GM12891 (cell line): Measurements from ENCODE around the gene TRIM8.

Source experiments
- DNase-seq: peaks from one replicate; pipeline ENCODE4 v3.0.0; 2011; ENCODE audit warnings: low spot score; ENCODE audit not compliant: insufficient read length
- FAIRE-seq: peaks from 2 replicates; lab custom pipeline; 2011; peaks lifted over from hg19 to GRCh38; lab: Jason Lieb, UNC
- PAX5 ChIP-seq: IDR thresholded peaks from 2 replicates; pipeline ENCODE4 v1.6.1; 2011; ENCODE audit warnings: low read length, moderate library complexity, mild to moderate bottlenecking; ENCODE audit not compliant: insufficient read depth, severe bottlenecking
- POLR2A ChIP-seq: IDR thresholded peaks from 2 replicates; pipeline ENCODE4 v1.6.1; 2011; ENCODE audit warnings: low read depth, low read length, control low read depth
- POLR2AphosphoS5 ChIP-seq: IDR thresholded peaks from 2 replicates; pipeline ENCODE4 v1.6.1; 2011; ENCODE audit warnings: low read depth, low read length, control low read depth
- POU2F2 ChIP-seq: IDR thresholded peaks from 2 replicates; pipeline ENCODE4 v1.6.1; 2011; ENCODE audit warnings: low read depth, mild to moderate bottlenecking, control low read depth, low read length, moderate library complexity
- SPI1 ChIP-seq: IDR thresholded peaks from 2 replicates; pipeline ENCODE4 v1.6.1; 2011; ENCODE audit warnings: low read depth, low read length, control low read depth
- TAF1 ChIP-seq: IDR thresholded peaks from 2 replicates; pipeline ENCODE4 v1.6.1; 2011; ENCODE audit warnings: low read depth, low read length, control low read depth

TRIM8 gene

DNA sequence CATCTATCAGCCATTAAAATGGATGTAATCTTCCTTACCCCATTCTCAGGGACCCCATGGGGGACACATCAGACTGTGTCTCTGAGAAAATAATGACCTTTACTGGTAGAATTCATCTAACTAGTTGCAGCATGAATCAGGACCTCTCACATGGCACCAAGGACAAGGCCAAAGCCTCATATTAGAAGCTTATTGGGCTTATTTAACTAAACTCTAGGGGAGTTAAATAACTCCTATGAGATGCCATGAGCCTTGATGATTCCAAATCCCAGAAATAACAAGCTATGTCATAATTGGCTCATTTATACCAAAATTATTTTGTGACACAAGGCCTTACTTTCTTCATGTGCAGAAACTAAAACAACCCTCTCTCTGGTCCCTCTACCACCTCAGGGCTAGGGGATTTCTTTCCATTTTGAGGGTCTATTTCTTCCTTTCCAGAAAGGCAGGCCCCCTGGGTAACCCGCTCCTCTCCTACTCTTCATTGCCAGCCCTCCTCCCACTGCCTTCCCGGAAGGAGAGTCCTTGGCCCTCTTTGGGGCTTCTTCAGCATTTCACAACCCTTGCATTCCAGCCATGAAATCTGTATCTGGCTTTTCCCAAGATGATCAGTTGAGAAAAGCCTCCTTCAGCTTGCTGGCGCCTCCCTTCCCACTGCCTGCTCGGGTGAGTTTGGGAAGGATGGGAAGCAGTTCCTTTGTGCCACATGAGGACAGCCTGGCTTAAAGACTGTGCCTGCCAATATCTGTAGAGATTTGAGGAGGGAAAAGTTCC is 41.8 kb upstream of the TRIM8 start:
- FAIRE-seq, result no peak
- TF ChIP-seq POLR2A (no peak), TAF1 (no peak), POLR2AphosphoS5 (no peak), PAX5 (no peak), SPI1 (no peak), POU2F2 (no peak)
- DNase-seq, result no peak

- no peak for FAIRE-seq
- TF ChIP-seq POLR2AphosphoS5 (no peak), TAF1 (no peak), PAX5 (no peak), SPI1 (no peak), POLR2A (no peak), POU2F2 (no peak)
- DNase-seq, result no peak
Measured at GRCh38 chr10:102603946-102604345, 40.3 kb upstream of the TRIM8 start.

DNA sequence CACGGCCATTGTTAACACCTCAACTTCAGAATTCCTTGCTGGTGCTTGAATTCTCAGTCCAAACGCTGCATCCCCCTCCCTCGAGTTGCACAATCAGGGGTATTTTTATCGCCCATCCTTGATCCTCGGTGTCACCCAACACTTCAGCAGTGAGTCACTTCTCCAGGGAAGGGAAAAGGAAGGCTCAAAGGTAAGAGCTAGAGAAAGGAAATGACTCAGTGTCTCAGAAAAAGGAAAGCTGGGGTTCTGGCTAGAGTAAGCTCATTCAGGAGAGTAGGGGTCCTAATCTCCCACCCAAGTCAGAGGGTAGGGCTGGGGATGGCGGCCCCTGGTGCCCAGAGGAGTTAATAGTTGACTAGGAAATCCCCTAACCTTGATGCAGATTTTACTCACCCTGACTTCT is 39.8 kb upstream of the TRIM8 start:
- no peak for FAIRE-seq
- no peak for DNase-seq
- TF ChIP-seq SPI1, result no peak
- TF ChIP-seq PAX5, result no peak
- no peak for TF ChIP-seq TAF1
- TF ChIP-seq POLR2AphosphoS5, result no peak
- TF ChIP-seq POU2F2, result no peak
- no peak for TF ChIP-seq POLR2A

- no peak for FAIRE-seq
- no peak for TF ChIP-seq POLR2A
- no peak for TF ChIP-seq POU2F2
- no peak for TF ChIP-seq PAX5
- TF ChIP-seq POLR2AphosphoS5, result no peak
- no peak for TF ChIP-seq TAF1
- no peak for TF ChIP-seq SPI1
- no peak for DNase-seq
Measured at GRCh38 chr10:102605712-102606111, 38.6 kb upstream of the TRIM8 start.

- FAIRE-seq (no peak), DNase-seq (no peak)
- TF ChIP-seq TAF1 (no peak), POLR2AphosphoS5 (no peak), PAX5 (no peak), POLR2A (no peak), SPI1 (no peak), POU2F2 (no peak)
Measured at GRCh38 chr10:102608487-102608886, 35.8 kb upstream of the TRIM8 start.

DNA sequence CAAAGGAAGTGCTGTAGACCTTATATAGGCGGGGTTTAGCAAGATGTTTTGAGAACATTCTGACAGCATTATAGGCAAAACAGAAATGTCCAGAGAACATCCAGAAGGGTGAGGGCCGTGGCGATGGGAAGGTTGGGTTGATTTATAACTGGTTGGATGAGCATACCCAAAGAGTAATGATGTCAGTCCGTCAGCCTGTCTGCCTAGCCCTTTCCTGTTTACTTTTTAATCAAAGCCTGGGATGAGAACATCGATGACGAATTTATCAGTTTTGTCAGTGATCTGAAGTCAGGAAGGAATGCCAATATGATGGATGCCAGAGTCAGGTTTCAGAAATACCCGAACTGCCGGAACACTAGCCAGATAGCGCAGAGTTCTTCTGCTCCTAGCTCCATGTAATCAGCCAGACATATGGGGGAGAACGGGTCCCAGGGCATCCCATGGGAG is 33.8 kb upstream of the TRIM8 start:
- DNase-seq (no peak), FAIRE-seq (no peak)
- TF ChIP-seq POLR2A (no peak), SPI1 (no peak), TAF1 (no peak), POLR2AphosphoS5 (no peak), PAX5 (no peak), POU2F2 (no peak)

GRCh38 chr10:102611514-102612087 is 32.7 kb upstream of the TRIM8 start:
- TF ChIP-seq POLR2AphosphoS5 (no peak), SPI1 (no peak), TAF1 (no peak), PAX5 (no peak), POLR2A (no peak), POU2F2 (no peak)
- DNase-seq (no peak), FAIRE-seq (no peak)

DNA sequence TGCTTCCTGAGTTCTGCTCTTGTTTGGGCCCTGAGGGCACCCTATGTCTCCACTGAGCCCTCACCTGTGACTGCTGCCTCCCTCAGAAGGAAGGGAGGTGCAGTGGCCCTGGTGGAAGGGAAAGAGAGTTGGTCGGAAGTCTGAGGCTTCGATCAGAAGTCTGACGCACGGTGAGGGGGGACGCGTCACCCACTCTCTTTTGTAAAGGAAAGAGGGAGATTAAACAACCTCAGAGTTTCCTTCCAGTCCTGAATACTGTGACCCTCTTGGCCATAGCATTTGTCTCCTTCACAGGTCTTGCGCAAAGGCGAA is 31.4 kb upstream of the TRIM8 start:
- TF ChIP-seq POLR2A, result no peak
- TF ChIP-seq POLR2AphosphoS5, result no peak
- TF ChIP-seq PAX5, result no peak
- TF ChIP-seq SPI1, result no peak
- no peak for TF ChIP-seq TAF1
- TF ChIP-seq POU2F2, result no peak
- DNase-seq, result no peak
- FAIRE-seq, result no peak

DNA sequence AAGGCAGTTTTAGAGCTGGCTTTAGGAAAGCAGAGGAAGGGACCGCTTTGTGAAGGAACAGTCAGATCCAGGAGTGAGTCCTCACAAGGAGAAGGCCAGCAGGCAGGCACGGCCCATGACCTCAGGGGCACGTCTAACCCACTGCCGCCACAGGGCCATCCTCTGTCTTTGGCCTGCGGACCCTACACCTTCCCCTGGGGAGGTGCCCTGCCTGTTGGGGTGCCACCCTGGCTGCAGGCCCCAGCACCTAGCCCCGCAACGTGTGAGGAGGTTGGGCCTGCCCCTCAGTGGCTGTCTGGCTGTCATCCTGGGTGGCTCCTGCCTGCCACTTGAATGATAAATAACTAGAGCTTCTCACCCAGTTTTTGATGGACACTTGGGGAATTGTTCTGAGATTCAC is 31.0 kb upstream of the TRIM8 start:
- FAIRE-seq (no peak), DNase-seq (no peak)
- TF ChIP-seq PAX5 (no peak), SPI1 (no peak), POLR2A (no peak), POU2F2 (no peak), POLR2AphosphoS5 (no peak), TAF1 (no peak)

GRCh38 chr10:102613785-102614184 is 30.5 kb upstream of the TRIM8 start:
- no peak for TF ChIP-seq POLR2AphosphoS5
- TF ChIP-seq POU2F2, result no peak
- no peak for TF ChIP-seq PAX5
- TF ChIP-seq POLR2A, result no peak
- TF ChIP-seq SPI1, result no peak
- TF ChIP-seq TAF1, result no peak
- FAIRE-seq, result no peak
- no peak for DNase-seq
